Astrocyte of the cerebellum (primary cell): ENCODE data around the gene USF2.

Experiments used
- DNase-seq: peaks from one replicate; pipeline ENCODE4 v3.0.0-alpha.2; 2011; ENCODE audit warnings: low read depth
- H3K4me3 ChIP-seq: 2 replicates; pipeline ENCODE4 v1.5.1; 2011; ENCODE audit warnings: mild to moderate bottlenecking, low read depth, low read length, moderate library complexity
- CTCF ChIP-seq: IDR thresholded peaks from 2 replicates; pipeline ENCODE4 v1.5.1; 2012; ENCODE audit warnings: low read length, low read depth, moderate library complexity, mild to moderate bottlenecking; ENCODE audit errors: missing control alignments
- in situ Hi-C: cut with HindIII; loops from 2 replicates; pipeline ENCODE4 v1.10.0; 2017; ENCODE audit warnings: low sequenced_read_pairs

The USF2 gene

GRCh38 chr19:35292421-35293362 lies 23.9 kb downstream of the USF2 start:
- DNase-seq = no peak
- H3K4me3 ChIP-seq = no peak overlapping the region
- TF ChIP-seq CTCF = no peak
- in situ Hi-C loops = no loop called here

- TF ChIP-seq CTCF = no peak
- no peak overlapping the region for H3K4me3 ChIP-seq
- DNase-seq = no peak
- in situ Hi-C loops = no loop called here
These were observed 24.6 kb downstream of the USF2 start for GRCh38 chr19:35293363-35293739.

GRCh38 chr19:35293808-35294207 lies 25.0 kb downstream of the USF2 start:
- no peak overlapping the region for H3K4me3 ChIP-seq
- DNase-seq = no peak
- no peak for TF ChIP-seq CTCF
- in situ Hi-C loops = no loop called here

- H3K4me3 ChIP-seq = no peak overlapping the region
- no peak for TF ChIP-seq CTCF
- no peak for DNase-seq
- in situ Hi-C loops = no loop called here
These were observed 25.6 kb downstream of the USF2 start for GRCh38 chr19:35294328-35294727.

GRCh38 chr19:35294859-35295791 lies 26.4 kb downstream of the USF2 start:
- H3K4me3 ChIP-seq = no peak overlapping the region
- no peak for DNase-seq
- TF ChIP-seq CTCF = no peak
- in situ Hi-C loops = no loop called here

- H3K4me3 ChIP-seq = no peak overlapping the region
- DNase-seq = no peak
- in situ Hi-C loops = no loop called here
- TF ChIP-seq CTCF = no peak
These were observed 27.2 kb downstream of the USF2 start for GRCh38 chr19:35295792-35296462.
